GM15510 (cell line): Measurements from ENCODE around the gene SHROOM2.

Source experiments
- POLR2A ChIP-seq: IDR thresholded peaks from 3 replicates; pipeline ENCODE4 v1.6.1; 2011; ENCODE audit warnings: borderline replicate concordance; ENCODE audit not compliant: insufficient read length; ENCODE audit errors: extremely low read depth

The SHROOM2 gene, protein sequence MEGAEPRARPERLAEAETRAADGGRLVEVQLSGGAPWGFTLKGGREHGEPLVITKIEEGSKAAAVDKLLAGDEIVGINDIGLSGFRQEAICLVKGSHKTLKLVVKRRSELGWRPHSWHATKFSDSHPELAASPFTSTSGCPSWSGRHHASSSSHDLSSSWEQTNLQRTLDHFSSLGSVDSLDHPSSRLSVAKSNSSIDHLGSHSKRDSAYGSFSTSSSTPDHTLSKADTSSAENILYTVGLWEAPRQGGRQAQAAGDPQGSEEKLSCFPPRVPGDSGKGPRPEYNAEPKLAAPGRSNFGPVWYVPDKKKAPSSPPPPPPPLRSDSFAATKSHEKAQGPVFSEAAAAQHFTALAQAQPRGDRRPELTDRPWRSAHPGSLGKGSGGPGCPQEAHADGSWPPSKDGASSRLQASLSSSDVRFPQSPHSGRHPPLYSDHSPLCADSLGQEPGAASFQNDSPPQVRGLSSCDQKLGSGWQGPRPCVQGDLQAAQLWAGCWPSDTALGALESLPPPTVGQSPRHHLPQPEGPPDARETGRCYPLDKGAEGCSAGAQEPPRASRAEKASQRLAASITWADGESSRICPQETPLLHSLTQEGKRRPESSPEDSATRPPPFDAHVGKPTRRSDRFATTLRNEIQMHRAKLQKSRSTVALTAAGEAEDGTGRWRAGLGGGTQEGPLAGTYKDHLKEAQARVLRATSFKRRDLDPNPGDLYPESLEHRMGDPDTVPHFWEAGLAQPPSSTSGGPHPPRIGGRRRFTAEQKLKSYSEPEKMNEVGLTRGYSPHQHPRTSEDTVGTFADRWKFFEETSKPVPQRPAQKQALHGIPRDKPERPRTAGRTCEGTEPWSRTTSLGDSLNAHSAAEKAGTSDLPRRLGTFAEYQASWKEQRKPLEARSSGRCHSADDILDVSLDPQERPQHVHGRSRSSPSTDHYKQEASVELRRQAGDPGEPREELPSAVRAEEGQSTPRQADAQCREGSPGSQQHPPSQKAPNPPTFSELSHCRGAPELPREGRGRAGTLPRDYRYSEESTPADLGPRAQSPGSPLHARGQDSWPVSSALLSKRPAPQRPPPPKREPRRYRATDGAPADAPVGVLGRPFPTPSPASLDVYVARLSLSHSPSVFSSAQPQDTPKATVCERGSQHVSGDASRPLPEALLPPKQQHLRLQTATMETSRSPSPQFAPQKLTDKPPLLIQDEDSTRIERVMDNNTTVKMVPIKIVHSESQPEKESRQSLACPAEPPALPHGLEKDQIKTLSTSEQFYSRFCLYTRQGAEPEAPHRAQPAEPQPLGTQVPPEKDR (N-terminal part only)

DNA sequence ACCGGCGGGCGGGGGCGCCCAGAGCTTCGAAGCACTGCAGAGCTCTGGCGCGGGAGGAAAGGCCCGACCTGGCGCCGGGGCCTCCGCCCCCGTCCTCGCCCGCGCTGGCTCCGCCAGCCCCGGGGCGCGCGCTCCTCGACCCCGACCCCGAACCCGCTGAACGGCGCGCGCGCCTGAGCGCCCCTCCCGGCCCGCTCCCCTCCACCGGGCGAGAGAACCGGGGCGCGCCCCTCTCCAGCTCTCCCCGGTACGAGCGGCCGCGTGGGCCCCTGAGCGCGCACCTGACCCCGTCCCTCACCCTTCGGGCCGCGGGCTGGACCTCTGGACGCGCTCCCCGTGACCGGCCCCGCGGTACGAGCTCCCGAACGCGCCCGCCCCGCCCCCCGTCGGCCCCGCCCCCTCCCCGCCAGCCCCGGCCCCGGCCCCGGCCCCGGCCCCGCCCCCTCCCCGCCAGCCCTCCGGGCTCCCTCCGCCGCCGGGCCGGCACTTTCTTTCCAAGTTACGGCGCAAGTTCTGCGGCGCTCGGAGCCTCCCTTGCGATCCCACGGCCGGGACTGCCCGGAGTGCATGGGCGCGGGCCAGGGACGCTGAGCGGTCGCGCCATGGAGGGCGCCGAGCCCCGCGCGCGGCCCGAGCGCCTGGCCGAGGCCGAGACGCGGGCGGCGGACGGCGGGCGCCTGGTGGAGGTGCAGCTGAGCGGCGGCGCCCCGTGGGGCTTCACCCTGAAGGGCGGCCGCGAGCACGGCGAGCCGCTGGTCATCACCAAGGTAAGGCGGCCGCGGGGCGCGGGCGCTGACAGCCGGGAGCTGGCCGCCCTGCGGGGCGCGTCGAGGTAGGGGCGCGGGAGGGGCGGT is at the start of gene SHROOM2:
SHROOM2 (plus strand) TSS at position 486 of the 854 bp plus-strand sequence; CDS start at position 603, 117 bp downstream.
- no peak for TF ChIP-seq POLR2A

DNA sequence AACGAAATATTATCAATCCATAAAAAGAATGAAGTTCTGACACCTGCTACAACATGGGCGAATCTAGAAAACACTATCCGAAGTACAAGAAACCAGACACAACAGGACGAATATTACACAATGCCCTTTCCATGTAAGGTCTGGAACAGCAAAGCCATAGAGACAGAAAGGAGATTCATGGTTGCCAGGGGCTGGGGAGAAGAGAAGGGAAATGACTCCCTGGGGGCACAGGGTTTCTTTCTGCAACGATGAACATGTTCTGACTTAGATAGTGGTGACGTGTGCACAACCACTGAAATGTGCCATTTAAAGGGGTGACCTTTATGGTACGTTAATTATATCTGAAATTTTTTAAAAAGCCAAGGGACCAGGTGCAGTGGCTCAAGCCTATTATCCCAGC is 48.9 kb upstream of the SHROOM2 start:
- no peak for TF ChIP-seq POLR2A

DNA sequence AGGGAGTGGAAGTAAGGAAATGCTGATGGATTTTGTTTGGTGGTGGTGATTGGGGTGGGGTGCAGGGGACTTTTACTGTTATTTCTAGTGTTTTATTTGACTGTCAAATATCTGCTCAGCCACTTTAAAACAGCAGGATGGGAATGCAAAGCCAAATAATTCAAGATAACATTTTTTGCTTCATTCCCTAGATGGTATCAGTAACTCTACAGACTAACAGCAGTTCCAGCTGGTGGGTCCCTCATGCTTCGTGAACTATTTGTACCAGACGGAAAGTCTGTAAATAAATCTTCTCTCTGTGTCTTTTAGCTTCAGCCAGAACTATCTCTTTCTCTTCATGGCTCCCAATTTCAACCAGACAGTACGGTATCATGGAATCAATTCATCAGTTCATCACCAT is 48.1 kb upstream of the SHROOM2 start:
- no peak for TF ChIP-seq POLR2A

DNA sequence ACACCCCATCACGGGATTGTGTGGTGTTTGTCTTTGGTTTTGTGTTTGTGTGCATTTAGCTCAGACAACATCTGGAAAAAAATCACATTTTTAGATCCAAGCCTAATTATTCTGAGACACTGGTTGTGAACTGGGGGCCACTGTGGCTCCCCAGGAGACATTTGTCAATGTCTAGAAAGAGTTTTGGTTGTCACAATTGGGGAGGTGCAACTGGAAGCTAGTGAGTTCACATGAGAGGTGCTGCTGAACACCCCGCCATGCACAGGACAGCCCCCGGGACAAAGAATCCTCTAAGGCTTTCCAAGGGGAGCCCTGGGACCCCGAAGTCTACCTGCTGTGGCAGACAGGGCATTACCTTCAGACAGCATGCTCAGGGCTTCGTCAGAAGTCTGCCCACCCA is 47.1 kb upstream of the SHROOM2 start:
- no peak for TF ChIP-seq POLR2A

DNA sequence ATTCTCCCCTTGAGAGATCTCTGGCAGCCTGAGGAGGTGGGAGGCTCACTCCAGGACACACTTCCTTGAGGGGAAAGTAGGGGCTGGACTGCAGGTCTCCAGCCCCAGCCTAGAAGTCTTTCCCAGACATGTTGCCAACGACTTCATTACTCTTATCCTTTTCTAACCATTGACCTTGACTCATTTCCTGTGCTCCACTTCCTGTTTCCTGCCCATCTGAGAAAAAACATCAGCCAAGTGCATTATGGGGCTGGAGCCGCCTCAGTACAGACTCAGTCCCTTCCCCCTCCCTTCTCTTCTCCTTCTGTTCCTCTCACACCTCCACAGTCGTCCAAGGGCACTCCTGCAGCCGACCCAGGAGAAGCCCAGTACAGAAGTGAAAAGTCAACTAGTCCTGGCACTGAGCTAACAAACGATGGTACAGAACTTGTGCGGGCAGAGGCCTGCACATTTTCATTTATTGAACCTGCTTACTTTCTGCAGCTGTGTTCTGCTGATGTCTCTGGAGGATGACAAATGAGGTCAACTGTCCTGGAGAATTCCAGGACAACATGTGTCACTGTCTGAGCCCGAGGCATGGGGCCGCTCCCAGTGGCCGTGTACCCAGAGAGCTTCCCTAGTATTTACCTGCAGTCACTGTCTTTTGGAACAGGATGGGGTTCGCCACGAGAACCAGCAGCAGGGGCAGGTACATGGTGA is 40.7 kb upstream of the SHROOM2 start:
- no peak for TF ChIP-seq POLR2A

DNA sequence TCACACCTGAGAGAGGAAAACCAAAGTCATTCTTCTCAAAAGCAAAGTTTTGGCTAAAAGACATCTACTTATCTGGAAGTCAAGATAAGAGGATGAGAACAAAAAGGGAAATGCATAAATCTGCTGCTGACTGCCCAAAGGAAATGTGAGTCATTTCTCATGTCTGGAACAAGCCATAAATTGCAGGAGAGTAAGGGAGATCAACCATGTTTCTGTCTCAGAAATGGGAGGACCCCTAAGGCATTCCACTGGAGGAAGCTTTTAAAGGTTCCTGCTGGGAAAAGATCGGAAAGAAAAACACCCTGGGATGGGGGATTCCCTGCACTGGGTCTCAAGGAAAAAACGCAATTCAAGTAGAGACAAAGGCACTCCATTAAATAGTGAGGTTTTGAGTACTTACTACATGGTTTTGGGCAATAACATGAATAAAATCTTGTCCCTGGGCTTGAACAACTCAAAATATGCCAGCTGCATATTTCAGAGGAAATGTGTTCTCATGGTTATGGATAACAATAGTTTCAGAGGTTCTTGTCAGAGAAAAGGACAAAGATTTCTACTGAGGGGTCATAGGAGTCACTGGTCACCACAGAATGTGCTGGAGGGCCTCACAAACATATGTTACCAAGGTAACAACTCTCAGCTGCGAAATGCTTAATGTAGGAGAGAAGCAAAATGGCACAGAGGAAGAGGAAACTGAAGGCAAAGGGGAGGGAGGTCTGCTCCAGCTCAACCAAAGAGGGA is 39.9 kb upstream of the SHROOM2 start:
- no peak for TF ChIP-seq POLR2A

DNA sequence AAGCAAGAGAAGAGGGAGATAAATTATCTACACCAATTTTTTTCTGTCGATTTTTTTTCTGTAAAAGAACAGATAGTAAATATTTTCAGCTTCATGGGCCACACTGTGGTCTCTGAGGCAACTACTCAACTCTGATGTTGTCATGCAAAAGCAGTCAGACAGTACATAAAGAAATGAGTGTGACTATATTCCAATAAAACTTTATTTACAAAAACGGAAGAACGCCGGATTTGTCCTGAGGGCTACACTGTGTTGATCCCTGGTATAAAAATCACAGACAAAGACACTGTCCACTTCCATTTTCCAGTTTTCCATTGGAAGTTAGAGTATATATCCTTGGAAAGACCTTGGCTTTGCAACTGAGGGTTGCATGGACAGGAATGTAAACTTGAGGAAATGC is 38.6 kb upstream of the SHROOM2 start:
- TF ChIP-seq POLR2A, result no peak

DNA sequence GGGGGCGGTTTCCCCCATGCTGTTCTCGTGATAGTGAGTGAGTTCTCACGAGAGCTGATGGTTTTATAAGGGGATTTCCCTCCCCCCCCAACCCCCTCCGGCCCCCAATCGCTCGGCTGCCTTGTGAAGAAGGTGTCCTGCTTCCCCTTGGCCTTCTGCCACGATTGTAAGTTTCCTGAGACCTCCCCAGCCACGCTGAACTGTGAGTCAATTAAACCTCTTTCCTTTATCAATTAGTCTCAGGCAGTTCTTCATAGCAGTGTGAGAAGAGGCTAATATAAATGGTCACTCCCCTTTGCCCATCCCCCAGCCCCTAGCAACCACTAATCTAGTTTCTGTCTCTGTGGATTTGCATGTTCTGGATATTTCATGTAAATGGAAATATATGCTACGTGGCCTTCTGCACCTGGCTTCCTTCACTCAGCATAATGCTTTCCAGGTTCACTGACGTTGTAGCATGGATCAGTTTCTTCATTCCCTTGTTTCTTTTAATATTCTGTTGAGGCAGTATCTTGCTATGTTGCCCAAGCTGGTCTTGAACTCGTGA is 37.0 kb upstream of the SHROOM2 start:
- TF ChIP-seq POLR2A, result no peak

DNA sequence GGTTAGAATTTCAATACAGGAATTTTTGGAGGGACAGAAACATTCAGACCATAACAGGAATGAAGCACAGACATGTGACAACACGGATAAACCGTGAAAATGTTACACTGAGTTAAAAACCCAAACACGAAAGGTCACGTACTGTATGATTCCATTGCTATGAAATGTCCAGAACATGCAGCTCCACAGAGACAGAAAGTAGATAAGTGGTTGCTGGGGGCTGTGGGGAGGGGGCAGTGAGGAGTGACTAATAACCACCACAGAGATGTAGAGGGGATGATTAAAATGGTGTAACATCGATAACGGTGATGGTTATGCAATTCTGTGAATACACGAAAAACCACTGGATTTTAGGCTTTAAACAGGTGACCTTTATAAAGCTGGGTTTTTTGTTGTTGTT is 28.9 kb upstream of the SHROOM2 start:
- no peak for TF ChIP-seq POLR2A

DNA sequence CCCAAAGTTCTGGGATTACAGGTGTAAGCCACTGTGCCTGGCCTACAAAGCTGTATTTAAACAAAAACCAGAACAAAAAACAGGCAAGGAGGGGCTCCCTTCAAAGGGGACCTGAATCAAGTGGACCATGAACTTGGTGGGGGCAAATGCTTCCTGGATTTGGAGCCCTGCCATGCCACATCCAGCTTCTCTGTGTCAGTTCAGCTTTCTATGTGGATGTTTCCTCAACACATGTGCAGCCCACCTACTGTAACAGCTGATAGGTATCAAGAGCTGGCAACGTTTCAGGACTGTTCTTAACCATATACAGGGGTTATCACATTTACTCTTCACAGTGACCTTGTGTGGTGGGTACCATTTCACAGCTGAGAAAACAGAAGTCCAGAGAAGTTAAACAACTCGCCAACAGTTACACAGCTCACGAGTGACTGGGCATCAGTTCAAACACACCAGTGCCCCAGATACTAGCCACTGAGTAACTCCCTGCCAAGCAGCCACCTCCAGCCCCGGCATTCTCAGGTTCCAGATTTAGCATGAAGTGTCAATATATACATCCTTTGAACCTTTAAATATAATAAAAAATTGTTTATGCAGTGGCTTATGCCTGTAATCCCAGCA is 28.1 kb upstream of the SHROOM2 start:
- TF ChIP-seq POLR2A, result no peak

DNA sequence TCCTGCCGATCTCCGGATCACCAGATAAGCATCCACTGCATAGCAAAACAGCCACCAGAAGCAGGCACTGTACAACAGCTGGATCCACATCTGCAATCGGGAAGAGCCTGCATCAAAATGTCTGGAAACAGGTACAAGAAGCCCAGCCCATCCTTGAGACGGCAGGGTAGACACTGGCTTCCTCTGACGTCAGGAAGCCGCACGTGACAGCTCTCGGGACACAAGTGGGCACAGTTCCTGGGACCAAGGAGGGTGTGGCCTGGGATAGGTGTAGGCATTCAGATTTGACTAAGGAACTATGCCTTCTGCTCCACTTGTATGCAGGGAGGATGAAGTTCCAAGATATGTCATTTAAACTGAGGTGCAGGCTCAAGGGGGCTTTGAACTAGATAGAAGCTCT is 26.9 kb upstream of the SHROOM2 start:
- no peak for TF ChIP-seq POLR2A
